Measurements from ENCODE around the gene RNF19B. TPM values are rescaled to one million over a fixed set of nuclear protein-coding genes. Genes with fewer than 3 reads are reported as not detected.

RNF19B gene
- total RNA-seq, 1 donor from 2014 or later: 20.1 TPM

DNA sequence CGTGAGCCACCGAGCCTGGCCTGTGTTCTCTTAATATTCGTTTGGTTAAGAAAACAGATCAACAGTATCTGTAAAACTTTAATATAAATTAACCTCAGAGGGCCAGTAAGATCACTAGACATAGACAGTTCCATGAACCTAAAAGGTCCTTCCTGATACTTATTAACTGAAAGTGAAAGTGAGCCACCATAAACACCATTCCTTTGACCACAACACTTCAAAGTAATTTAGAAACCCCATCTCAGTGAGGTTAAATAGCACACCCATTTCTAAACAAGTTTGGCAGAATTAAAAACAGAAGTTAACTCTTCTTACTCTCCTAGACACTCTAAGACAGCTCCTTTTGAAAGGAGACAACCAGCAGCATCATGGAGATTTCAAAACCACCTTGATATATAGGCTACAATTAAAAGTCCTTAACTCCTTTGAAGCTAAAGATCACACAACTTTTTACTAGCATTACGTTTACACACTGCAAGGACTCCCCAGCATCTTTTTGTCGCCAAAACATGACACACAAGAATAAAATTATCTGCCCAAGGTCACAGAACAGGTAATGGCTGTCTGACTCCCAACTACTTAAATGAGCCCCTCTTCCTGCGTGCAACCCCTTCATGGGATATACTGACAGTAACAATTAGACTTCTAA is 2.2 kb downstream of the RNF19B start:
- Mint-ChIP-seq H3K9me3 (no peaks in the 10 kb centered on the region), H3K27ac (peak overlapping the region; percentile 69), H3K4me1 (ENCODE audit: unreplicated experiment) (peaks cover 37% of the 10 kb centered on the region), H3K27me3 (peaks cover 5% of the 10 kb centered on the region), H3K36me3 (peaks cover 8% of the 10 kb centered on the region), H3K4me3 (peak overlapping the region; percentile 90)
- DNase-seq (ENCODE audit: extremely low spot score, unreplicated experiment): no peak
- no peak for TF ChIP-seq CTCF (conservative IDR thresholded peaks at IDR 0.05)

DNA sequence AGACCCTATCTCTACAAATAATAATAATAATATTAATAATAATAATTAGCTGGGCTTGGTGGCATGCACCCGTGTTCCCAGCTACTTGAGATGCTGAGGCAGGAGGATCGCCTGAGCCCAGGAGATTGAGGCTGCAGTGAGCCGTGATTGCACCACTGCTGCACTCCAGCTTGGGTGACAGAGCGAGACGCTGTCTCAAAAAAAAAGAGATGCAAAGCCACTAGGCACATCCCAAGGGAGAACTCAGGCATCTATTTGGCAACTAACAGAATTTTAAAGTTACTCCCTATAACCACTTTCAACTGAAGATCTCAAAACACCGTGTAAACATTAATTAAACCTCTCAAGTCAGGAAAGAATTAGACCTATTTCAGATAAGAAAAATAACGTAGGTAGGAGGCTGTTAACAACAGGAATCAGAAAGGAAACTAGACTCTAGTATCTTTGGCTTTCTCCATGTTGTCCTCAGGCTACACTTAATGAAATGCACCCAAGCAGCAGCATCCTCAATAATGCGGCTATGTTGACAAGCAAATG is 3.7 kb downstream of the RNF19B start:
- Mint-ChIP-seq H3K36me3 (peaks cover 8% of the 10 kb centered on the region), H3K27ac (no peak overlapping the region), H3K9me3 (no peaks in the 10 kb centered on the region), H3K4me1 (ENCODE audit: unreplicated experiment) (peaks cover 37% of the 10 kb centered on the region), H3K4me3 (peak overlapping the region; percentile 63), H3K27me3 (no peaks in the 10 kb centered on the region)
- no peak for TF ChIP-seq CTCF (conservative IDR thresholded peaks at IDR 0.05)
- DNase-seq (ENCODE audit: extremely low spot score, unreplicated experiment): no peak

DNA sequence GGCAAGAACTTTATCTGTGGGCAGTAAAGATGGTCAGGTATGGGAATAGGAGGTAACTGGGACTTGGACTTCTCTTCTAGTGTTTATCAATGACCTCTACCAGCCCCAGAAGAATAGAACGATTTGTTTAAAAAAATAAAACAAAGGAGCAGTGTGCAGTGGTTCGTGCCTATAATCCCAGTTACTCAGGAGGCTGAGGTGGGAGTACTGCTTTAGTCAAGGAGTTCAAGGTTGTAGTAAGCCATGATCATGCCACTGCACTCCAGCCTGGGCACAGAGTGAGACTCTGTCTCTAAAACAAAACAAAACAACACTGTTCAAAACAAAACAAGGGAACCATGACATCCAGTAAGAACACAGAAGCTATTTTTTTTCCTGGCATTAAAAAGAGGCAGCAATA is 4.3 kb downstream of the RNF19B start:
- TF ChIP-seq CTCF (conservative IDR thresholded peaks at IDR 0.05): no peak
- H3K27ac Mint-ChIP-seq: no peak overlapping the region
- H3K9me3 Mint-ChIP-seq: no peaks in the 10 kb centered on the region
- peaks cover 36% of the 10 kb centered on the region for H3K4me1 Mint-ChIP-seq (ENCODE audit: unreplicated experiment)
- peaks cover 8% of the 10 kb centered on the region for H3K36me3 Mint-ChIP-seq
- peak overlapping the region; percentile 69 for H3K4me3 Mint-ChIP-seq
- no peaks in the 10 kb centered on the region for H3K27me3 Mint-ChIP-seq
- no peak for DNase-seq (ENCODE audit: extremely low spot score, unreplicated experiment)

DNA sequence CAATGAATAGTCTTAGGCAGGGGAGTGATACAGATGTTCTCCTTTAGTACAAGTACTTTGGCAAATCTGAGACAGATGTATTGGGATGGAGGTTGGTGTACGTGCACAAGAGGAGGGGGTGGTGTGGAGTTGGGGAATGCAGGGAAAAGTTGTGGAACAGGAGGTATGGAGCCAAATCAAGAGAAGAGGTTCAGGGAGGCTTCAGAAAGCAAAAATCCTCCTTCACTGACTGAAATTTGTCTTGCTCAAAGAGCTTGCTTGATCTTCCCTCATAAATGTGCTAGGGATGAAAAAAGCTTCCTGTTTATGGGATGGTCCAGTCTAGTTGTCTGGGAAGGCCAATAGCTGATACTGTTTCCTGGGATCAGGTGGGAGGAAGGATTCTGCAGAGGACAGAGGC is 5.8 kb downstream of the RNF19B start:
- no peak overlapping the region for H3K27ac Mint-ChIP-seq
- peaks cover 8% of the 10 kb centered on the region for H3K36me3 Mint-ChIP-seq
- no peak for TF ChIP-seq CTCF (conservative IDR thresholded peaks at IDR 0.05)
- no peak overlapping the region for H3K4me3 Mint-ChIP-seq
- H3K9me3 Mint-ChIP-seq: no peaks in the 10 kb centered on the region
- no peak for DNase-seq (ENCODE audit: extremely low spot score, unreplicated experiment)
- no peaks in the 10 kb centered on the region for H3K27me3 Mint-ChIP-seq
- peaks cover 31% of the 10 kb centered on the region for H3K4me1 Mint-ChIP-seq (ENCODE audit: unreplicated experiment)

DNA sequence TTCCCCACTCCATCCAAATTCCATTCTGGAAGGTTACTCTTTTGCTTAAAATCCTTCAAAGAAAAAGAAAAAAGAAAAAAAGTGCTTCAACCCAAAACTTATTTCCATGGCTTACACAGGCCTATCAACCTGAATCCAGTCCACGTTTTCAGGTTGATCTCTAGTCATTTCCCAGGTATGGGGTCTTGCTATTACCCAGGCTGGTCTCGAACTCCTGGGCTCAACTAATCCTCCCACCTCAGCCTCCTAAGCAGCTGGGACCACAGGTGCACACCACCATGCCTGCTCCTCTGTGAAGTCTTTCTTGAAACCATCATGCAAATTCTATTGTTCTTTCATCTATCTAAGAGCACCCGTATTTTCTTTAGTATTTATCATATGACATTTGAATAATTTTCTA is 7.6 kb downstream of the RNF19B start:
- H3K4me3 Mint-ChIP-seq: no peak overlapping the region
- H3K27me3 Mint-ChIP-seq: no peaks in the 10 kb centered on the region
- H3K9me3 Mint-ChIP-seq: peaks cover 3% of the 10 kb centered on the region
- H3K4me1 Mint-ChIP-seq (ENCODE audit: unreplicated experiment): peaks cover 23% of the 10 kb centered on the region
- no peak for DNase-seq (ENCODE audit: extremely low spot score, unreplicated experiment)
- H3K36me3 Mint-ChIP-seq: peaks cover 14% of the 10 kb centered on the region
- no peak for TF ChIP-seq CTCF (conservative IDR thresholded peaks at IDR 0.05)
- no peak overlapping the region for H3K27ac Mint-ChIP-seq
